Dedifferentiated amniotic fluid mesenchymal stem cell (primary cell): ENCODE measurements around the gene ATXN7L3.
A peak's percentile ranks its signal among the peaks of the same experiment; 100 is the strongest.
"Not testable (repeated sequence)": the region's sequence is repeated elsewhere in the genome, so short reads cannot be mapped to it uniquely, and the experiment has no call there.

ENCODE experiments used
- DNase-seq: peaks from one replicate; pipeline ENCODE4 v3.0.0-alpha.2; 2016; ENCODE audit errors: extremely low spot score

The ATXN7L3 gene, protein sequence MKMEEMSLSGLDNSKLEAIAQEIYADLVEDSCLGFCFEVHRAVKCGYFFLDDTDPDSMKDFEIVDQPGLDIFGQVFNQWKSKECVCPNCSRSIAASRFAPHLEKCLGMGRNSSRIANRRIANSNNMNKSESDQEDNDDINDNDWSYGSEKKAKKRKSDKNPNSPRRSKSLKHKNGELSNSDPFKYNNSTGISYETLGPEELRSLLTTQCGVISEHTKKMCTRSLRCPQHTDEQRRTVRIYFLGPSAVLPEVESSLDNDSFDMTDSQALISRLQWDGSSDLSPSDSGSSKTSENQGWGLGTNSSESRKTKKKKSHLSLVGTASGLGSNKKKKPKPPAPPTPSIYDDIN

DNA sequence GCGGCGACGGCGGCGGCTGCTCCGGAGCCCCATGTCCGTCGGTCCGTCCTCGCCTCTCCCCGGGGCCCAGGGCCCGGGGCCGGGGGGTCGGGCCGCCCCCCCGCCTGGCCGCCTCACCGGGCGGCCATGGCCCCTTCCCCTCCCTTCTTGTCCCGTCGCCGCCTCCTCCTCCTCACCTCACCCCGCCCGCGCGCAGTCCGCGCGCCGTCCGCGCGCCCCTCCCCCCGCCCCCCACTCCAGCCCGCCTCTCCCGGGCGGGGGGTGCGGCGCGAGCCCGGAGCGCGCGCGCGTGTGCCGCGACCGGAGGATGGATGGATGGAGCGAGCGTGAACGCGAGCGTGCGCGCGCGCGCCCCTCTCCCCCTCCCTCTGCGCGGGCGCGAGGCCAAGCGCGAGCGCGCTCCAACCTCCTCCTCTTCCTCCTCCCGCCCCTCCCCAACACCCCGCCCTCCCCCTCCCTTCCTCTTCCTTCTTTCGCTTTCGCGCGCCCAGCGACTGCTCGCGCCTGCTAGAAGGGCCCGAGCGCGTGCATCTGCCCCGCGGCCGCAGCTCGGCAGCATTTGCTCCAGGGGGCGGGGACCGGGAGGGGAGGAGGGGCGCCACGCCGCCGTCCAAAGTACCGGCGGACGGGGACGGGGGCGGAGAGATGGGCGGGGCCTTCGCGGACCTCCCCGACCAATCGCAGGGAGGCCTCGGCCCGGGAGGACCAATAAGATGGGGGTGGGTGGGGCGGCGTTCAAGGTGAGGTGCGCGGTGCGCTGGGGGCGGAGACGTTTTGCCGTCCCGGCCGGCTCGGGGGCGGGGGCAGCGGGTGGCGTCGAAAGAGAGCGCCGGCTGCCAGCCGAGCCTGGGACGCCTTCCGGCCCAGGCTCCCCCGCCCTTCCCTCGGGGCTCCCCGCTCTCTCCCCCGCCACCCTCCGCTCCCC lies at the start of gene ATXN7L3:
Gene ATXN7L3 (minus strand): TSS at position 332 of the 925 bp plus-strand sequence. CDS start 1,814 bp downstream, outside the sequence.
- peak; percentile 97 for DNase-seq

DNA sequence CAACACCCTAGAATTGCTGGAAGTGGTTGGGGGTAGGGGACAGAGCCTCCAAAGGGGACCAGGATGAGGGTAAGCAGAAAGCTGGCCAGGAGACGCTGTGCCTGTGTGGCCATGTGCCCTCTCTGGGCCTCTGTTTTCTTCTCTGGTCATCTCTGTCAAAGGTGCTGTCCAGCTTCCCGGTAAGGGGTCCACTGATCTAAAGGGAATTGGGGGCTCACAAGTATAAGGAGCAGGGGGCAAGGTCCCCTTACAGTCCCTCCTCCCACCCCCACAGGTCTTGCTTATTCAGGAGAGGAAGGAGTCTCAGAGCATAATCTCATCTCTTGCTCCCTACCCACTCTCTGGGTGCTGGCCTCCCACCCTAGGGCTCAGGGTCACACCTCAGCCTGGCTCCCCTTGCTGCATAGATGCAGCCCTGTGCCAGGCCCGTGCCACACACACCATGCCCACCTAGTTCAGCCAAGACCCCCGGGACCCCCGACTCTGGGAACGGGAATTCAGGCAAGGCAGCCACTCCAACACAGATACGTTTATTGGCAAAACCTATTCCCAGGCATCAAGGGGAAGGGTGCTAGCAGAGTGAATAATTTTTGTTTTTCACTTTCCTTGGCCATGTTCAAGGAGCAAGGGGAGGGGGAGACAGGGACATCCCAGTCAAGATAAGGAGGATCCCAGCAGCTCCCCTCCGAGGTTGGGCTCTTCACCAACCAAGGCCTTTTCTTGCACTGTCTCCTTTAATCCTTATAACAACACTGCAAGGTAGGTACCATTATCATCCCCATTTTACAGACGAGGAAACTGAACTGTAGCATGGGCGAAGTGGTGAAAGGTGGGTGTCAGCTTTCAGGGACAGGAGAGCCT lies 48.4 kb upstream of the ATXN7L3 start:
- DNase-seq = no peak

DNA sequence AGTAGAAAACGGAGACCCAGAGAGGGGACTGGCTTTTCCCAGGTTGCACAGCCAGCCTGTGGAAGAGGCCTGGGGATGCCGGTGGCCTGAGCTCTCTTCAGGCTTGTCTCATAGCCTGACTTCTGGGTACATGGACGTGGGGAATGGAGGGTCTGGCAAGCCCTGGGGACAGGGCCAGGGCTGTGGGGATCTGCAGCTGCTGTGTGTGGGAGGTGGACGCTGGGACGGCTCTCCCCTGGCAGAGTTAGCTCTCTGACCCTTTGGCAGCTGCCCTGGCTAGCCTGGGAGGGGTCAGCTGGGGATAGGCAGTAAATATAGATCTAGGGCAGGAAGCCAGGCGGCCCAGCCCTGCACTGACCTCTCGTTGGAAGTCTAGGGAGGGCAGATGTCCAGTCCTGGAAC lies 47.8 kb upstream of the ATXN7L3 start:
- DNase-seq = no peak

DNA sequence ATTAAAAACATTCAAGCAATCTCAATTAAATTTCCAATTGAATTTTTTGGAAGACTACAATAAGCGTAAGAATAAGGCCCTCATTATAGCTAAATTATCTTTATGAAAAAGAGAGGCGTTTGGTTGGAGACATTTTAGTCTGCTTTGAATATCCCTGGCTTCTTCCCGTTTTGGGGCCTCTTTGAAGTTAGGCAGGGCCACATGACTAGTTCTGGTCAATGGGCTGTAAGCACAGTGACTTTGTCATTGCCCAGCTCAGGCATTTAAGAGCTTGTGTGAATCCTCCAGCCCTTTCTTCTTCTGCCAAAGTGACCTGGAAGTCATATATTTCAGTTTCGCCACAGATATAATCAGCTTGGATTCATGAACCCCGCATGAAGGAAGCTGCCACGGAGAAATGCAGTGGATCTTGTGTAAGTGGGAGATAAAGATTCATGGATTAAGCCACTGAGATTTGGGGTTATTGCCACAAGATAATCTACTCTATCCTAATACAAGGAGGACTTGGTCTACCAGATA lies 41.5 kb upstream of the ATXN7L3 start:
- DNase-seq = no peak

DNA sequence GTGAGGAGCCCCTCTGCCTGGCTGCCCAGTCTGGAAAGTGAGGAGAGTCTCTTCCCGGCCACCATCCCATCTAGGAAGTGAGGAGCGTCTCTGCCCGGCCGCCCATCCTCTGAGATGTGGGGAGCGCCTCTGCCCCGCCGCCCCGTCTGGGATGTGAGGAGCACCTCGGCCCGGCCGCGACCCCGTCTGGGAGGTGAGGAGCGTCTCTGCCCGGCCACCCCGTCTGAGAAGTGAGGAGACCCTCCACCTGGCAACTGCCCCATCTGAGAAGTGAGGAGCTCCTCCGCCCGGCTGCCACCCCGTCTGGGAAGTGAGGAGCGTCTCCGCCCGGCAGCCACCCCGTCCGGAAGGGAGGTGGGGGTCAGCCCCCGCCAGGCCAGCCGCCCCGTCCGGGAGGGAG lies 38.2 kb upstream of the ATXN7L3 start:
- DNase-seq = not testable (repeated sequence)

DNA sequence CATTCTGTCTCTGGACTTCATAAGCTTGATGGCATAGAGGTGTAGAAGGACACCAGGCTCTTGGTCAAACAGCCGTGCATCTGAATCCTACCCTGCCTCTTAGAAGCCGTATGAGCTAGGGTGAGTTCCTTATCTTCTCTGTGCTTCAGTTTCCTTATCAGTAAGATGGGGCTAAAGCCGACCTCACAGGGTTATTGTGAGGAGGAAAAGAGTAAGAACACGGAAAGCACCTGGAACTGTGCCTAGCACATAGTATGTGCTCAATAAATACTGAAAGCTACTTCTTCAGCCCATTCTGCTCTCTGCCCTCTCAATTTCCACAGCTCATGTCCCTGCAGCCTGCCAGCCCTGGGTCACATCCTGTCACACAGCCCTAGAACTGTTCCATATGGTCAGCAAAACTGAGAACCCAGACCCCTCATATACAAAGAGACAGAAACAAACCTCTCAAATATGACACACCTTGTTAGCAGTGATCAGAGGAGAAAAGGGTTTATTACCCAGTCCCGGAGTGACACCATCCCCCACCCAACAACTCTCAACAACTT lies 36.8 kb upstream of the ATXN7L3 start:
- DNase-seq = no peak

DNA sequence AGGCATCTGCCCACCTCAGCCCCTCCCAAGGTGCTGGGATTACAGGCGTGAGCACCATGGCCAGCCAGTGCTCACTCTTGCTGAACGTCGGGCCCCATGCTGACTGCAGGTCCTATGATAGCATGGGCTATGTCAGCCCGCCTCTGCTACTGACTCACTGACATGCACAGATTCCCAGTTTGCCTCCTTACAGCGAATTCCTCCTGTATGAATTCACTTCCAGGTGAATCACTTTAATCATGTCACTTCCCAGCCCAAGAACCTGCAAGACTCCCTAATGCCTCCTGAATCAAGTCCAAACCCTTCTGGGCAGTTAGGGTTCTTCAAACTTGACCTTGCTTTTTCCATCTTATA lies 35.9 kb upstream of the ATXN7L3 start:
- no peak for DNase-seq

DNA sequence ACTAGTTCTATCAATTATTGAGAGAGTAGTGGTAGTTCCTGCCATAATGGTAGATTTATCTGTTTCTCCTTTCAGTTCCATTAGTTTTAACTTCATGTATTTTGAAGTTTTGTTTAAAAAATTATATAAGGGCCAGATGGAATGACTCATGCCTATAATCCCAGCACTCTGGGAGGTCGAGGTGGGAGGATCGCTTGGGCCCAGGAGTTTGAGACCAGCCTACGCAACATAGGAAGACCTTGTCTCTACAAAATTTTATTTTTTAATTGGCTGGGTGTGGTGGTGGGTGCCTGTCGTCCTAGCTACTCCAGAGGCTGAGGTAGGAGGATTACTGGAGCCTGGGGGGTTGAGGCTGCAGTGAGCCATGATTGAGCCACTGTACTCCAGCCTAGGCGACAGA lies 33.9 kb upstream of the ATXN7L3 start:
- no peak for DNase-seq

DNA sequence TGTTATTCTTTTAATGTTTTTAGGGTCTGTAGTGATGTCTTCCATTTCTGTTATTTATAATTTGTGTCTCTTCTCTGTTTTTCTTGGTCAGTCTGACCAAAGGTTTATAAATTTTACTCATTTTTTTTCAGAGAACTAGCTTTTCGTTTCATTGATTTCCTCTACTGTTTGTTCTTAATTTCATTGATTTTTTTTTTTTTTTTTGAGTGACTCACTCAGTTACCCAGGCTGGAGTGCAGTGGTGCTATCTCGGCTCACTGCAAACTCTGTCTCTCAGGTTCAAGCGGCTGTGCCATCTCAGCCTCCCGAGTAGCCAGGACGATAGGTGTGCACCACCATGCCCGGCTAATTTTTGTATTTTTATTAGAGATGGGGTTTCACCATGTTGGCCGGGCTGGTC lies 32.4 kb upstream of the ATXN7L3 start:
- DNase-seq = no peak

DNA sequence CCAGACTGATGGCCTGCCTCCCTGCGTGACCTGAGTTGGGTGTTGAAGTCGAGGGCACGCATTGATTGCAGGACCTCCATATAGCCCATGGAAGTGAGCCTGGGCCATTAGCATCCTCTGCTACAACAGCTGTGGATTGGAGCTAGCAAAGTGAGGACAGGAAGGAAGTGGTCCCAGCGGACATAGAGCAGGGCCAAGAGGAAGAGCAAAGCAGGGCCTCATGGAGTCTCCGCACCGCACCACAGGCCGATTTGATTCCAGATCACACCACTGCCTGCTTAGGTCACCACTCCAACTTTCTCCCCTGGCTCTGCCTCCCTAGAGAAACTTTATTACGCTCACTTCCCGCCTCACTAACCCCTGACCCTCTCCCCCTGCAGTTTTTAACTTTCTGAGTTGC lies 30.5 kb upstream of the ATXN7L3 start:
- DNase-seq = no peak

DNA sequence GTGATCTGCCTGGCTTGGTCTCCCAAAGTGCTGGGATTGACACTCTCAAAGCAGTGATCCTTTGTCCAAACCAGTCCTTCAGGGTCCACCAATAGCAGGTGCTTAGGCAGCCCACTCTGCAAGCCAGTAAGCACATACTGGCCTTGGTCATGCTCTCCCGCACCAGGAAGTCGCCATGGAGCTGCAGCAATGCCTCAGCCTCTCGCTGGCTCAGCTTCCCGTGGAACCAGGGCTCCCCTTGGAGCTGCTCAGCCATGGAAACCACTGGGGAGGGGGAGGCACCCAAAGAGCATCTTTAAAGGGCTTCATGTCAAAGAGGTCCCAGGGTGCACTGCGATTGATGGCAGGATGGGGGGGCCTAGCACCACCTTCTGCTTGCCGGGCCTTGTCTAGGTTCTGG lies 29.4 kb upstream of the ATXN7L3 start:
- no peak for DNase-seq

DNA sequence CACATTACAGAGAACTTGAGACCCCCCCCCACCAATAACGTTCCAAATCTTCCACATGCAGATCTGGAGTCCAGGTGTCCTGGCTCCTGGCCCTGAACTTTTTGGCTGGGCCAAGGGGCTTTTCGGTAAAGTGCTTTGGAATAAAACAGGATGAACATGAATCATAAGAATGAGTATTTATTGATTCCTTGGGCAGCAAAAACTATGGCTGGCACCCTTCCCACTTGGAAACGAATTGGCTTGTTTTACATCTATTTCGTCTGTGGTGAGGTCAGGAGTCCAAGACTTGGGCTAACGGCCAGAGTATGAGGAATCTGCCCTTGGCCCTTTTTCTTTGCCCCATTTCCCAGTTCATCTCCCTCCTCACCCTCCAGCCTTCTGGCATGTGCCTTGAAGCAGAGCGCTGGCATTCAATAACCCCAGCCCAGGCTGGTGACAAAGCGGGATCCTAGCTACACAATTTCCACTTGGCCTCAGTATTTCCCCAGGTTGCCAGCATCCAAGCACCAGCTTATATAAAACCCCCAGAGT lies 23.9 kb upstream of the ATXN7L3 start:
- DNase-seq = no peak

DNA sequence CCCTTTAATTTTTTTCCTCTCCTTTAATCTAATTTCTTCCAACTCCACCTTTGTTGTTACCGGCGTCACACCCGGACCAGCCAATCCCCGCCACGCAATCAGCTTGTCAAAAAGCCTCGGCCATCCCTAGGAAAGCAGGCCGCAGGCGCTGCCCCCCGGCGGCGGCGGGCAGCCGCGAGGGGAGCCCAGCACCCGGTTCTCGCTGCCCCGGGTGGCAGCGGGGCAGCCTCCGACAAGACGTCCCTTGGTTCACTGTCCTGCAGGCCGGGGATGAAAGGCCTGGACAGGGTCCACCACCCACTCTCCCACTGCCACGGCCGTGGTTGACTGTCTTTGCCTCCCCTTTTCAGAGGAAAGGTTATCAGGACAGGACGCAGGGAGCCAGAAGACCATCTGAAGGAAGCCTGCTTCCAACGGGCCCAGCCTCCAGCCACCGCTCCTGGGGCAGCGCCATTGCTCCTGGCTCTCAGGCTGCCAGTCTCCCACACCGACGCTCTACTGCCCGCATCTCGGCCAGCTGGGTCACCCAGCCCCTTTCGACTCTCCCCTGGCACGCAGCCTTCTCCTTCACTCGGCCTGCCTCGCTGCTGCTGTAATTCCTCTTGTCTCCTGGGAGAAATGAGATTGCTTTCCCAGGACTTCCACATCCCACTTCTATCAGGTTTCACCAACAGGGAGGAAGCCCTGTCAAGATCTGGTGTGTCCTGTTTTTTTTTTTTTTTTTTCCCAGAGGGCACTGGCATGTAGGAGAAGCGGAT lies 22.6 kb upstream of the ATXN7L3 start:
- peak; percentile 64 for DNase-seq

DNA sequence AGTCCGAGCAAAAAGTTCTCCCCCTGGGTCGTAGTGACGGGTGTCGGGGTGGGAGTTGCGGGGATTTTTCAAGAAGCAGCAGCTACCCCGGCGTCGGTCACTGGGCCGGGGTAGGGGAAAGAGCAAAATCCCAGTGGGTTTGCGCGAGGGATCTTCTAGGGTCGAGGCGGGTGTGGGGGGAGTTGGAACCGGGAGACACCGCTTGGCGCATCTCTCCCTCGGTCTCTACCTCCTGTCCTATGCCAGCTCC lies 22.1 kb upstream of the ATXN7L3 start:
- DNase-seq = no peak

DNA sequence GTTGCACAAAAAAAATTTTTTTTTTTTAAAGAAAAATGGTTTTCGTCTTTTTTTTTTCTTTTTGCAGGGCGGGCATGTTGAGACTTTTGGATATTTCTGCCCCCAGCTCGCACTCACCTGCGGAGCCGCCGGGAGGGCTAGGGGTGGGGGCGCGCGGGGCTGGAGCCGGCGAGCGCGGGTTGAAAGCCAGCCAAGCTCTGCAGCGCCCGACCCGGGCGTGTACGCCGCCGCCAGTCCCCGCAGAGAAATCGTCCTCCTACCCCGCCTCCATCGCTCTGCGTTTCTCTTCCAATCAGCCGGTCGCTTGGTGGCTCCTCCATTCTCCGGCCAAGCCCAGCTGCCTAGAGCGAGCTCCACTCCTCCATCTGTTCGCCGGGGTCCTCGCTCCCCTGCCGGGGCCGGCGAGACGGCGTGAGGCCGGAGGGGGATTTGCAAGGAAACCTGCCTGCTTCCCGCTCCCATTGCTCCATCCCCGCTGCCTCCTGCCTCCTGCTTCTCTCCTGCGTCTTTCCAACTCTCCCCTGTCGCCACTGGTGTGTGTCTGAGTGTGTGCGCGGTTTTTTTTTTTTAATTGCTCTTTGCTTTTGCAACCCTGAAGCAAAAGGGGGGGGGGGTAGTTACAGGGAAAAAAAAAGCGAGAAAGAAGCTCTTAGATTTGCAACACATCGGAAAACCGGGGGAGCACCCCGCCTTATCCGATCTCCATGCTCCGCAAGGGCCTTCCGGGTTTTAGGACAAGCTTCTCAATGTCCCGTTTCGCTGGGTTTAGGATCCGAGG lies 21.6 kb upstream of the ATXN7L3 start:
- DNase-seq = peak; percentile 82

DNA sequence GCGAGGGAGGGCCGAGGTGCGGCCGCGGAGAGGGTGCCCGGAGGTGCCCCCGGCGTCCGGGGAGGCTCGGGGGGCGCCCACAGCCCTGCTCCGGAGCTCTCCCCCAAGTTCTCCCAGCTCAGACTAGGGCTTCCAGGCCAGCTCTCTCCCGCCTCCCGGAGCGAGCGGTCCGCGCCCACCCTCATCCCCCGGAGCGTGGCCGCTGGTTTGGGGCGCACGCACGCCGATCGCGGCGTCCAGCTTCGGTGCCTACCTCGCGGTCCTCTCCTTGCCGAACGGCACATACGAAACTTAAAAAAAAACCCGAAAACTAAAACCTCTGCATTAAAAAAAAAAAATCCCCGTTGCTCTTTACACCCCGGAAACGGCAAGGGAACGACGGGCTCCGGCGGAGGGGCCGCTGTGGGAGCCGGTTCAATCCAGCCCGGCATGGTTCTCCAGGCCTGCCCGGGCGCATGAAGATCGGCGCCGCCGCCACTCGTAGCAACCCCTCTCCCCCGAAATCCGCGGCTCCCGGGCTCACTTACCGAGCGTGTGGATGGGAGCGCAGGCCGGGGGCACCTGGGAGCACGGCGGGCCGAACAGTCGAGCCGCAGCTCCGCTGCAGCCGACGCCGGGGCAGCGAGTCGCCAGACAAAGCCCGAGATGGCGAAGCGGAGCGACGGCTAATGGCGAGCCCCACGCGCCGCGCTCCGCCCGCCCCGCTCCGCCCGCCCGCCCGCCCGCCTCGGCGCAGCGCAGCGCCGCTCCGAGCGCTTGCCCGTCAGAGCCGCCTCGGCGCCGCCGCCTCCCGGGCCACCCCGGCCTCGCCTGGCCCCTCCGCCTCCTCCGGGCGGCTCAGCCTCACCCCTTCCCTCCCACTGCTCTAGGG lies 20.8 kb upstream of the ATXN7L3 start:
- DNase-seq = peak; percentile 38

DNA sequence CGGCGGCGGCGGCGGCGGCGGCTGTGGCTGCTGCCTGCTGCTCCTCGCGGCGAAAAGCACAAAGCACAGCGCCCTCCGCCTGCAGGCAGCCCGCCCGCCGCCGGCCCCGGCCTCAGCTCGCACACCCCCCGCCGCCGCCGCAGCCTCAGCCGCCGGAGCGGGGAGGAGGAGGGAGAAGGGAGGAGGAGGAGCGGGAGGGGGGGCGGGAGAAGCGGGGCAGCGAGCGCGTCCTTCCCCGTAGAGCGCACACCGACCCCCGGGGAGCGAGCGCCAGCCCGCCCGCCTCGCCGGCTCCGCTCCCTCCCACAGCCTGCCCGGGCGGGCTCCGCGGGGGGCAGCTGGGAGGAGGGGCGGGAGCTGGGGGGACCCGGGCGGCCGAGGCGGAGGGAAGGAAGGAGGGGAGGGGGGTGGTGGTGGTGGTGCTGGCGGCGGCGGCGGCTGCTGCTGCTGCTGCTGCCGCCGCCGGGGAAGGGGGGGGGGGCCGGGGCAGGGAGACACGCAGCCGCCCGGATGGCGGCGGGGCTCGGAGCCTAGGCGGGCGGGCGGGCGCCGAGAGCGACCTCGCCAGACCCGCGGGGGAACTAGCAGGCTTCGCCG lies 20.0 kb upstream of the ATXN7L3 start, which contains the start of gene UBTF:
Gene UBTF (minus strand): TSS at position 60 of the 597 bp plus-strand sequence. CDS start 1,446 bp downstream, outside the sequence.
- DNase-seq = peak; percentile 39

DNA sequence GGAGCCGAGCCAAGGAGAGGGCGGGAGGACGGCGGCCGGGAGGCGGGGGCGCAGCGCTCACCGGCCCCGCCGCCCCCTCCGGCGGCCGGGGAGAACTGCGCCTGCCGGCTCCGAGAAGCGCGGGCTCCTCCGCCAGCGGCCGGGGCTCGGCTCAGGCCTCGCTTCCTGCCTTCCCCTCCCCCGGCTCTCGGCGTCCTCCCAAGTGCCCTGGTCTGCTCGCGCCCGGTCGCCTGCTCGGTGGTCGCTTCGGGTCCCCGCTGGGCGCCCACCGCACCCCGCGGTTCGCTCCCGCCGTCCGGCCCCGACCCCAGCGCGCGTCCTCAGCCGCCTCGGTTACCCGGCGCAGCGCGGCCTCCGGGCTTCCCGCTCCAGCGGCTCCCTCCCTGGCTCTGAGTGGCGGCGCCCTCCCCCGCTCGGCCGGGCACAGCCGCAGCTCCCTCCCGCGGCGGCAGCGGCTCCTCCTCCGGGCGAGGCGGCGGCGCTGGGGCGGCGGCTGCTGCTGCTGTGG lies 19.5 kb upstream of the ATXN7L3 start:
- peak; percentile 62 for DNase-seq
